Upper lobe of left lung (tissue), 6 donors: ENCODE measurements around the gene NINJ1. TPM values are rescaled to one million over a fixed set of nuclear protein-coding genes. Genes with fewer than 3 reads are reported as not detected.
A peak's percentile ranks its signal among the peaks of the same experiment; 100 is the strongest.

Source experiments
- ATAC-seq, 2 donors: fragments of 200-7000 bp; cut with Tn5 transposase; one replicate each; pipeline ENCODE4 v1.9.1; 2022; ENCODE audit warnings: mild to moderate bottlenecking in 2 of 2, moderate library complexity in 2 of 2; ENCODE audit not compliant: low FRiP score in 2 of 2
- DNase-seq, 2 donors: peaks; one replicate each; pipeline ENCODE4 v3.0.0-alpha.2; 2019 to 2020
- H3K27ac ChIP-seq, 4 donors: fragments of 200-600 bp; sonication (generic); one replicate each; pipeline ENCODE4 v1.5.1; 2016 to 2019
- H3K27me3 ChIP-seq, 4 donors: fragments of 200-600 bp; sonication (generic); one replicate each; pipeline ENCODE4 v1.5.1; 2017 to 2019
- H3K36me3 ChIP-seq, 4 donors: fragments of 200-600 bp; sonication (generic); one replicate each; pipeline ENCODE4 v1.5.1; 2016 to 2019
- H3K4me1 ChIP-seq, 4 donors: fragments of 200-600 bp; sonication (generic); one replicate each; pipeline ENCODE4 v1.5.1; 2018 to 2019
- H3K4me3 ChIP-seq, 4 donors: fragments of 200-600 bp; sonication (generic); one replicate each; pipeline ENCODE4 v1.5.1; 2017 to 2019; ENCODE audit warnings: mild to moderate bottlenecking in 2 of 4, moderate library complexity in 1 of 4
- H3K9me3 ChIP-seq, 4 donors: fragments of 200-600 bp; sonication (generic); one replicate each; pipeline ENCODE4 v1.5.1; 2018 to 2019
- EP300 ChIP-seq, 4 donors: sonication (generic); formaldehyde crosslinking; IDR thresholded peaks; one replicate each; pipeline ENCODE4 v1.5.1; 2017; ENCODE audit warnings: antibody characterized with exemption in 4 of 4, control low read depth in 2 of 4
- POLR2A ChIP-seq, 4 donors: fragments of 450-650 bp; IDR thresholded peaks; one replicate each; pipeline ENCODE4 v1.5.1; 2016 to 2017; ENCODE audit warnings: antibody characterized with exemption in 4 of 4, mild to moderate bottlenecking in 2 of 4
- POLR2AphosphoS5 ChIP-seq, 2 donors: sonication (generic); formaldehyde crosslinking; IDR thresholded peaks; one replicate each; pipeline ENCODE4 v1.5.1; 2017; ENCODE audit warnings: antibody characterized with exemption in 2 of 2
- WGBS, 2 donors: methylation state at CpG; one replicate each; pipeline ENCODE4 v1.1.5; 2017 to 2018; 5-methylcytosine and 5-hydroxymethylcytosine counted together
- total RNA-seq, 6 donors: library from RNA; depleted of rRNA in 4 of 6; stranded (reverse); fragments of >200 nt in 4 of 6; gene quantifications; one replicate each; pipeline versions ENCODE4 v1.1.0 to v1.2.1, GENCODE V29; 2016 to 2021
- TF ChIP-seq, protein P1 (sequence below), 6 experiments: fragments of 450-650 bp in 4 of 6; fragments of 200-600 bp in 2 of 6; sonication (generic) in 2 of 6; IDR thresholded peaks; one replicate each; pipeline ENCODE4 v1.5.1; 2016 to 2019; ENCODE audit warnings: antibody characterized with exemption in 6 of 6
- donor health status: DM: no; HTN: no; CAD: no; lungs with moderate emphysema.
- donor health status: DM: no; HTN: yes; CAD: no; lungs with severe emphysema.

Gene NINJ1
- total RNA-seq, 6 donors from 2014 or later, result 35.6 to 83.9 (median 56.8) TPM

DNA sequence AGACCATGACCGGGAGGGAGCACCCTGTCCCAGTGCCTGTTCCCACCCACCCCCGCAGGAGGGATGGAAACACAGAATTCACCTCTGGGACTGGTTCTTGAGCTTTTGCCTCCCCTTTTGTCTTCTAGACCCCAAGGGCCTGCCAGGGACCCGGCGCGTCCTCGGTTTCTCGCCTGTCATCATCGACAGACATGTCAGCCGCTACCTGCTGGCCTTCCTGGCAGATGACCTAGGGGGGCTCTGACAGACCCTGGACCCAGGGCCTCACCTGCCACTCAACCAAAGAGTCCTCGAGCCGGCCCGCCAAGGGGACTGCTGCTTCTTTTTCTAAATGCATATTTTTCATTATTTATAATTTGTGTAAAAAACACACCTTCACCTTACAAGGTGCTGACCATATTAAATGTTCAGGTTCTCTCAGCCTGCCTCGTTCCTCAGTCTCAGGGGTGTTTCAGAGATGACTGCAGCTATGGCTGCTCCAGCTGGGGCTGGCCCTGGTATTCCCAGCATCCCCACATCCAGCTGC, 21.1 kb downstream of the NINJ1 start:
- Histone ChIP-seq H3K27ac (peak overlapping the region; percentile 46 to 95 (median 74)), H3K4me1 (peaks cover 22 to 35% (median 29%) of the 10 kb centered on the region in 4 donors), H3K9me3 (no peaks in the 10 kb centered on the region), H3K4me3 (no peak overlapping the region), H3K27me3 (no peaks in the 10 kb centered on the region), H3K36me3 (peaks cover 3 to 55% (median 29%) of the 10 kb centered on the region in 4 donors)
- ATAC-seq (no peak), DNase-seq (peak; percentile 21 to 63)
- TF ChIP-seq, protein P1, sequence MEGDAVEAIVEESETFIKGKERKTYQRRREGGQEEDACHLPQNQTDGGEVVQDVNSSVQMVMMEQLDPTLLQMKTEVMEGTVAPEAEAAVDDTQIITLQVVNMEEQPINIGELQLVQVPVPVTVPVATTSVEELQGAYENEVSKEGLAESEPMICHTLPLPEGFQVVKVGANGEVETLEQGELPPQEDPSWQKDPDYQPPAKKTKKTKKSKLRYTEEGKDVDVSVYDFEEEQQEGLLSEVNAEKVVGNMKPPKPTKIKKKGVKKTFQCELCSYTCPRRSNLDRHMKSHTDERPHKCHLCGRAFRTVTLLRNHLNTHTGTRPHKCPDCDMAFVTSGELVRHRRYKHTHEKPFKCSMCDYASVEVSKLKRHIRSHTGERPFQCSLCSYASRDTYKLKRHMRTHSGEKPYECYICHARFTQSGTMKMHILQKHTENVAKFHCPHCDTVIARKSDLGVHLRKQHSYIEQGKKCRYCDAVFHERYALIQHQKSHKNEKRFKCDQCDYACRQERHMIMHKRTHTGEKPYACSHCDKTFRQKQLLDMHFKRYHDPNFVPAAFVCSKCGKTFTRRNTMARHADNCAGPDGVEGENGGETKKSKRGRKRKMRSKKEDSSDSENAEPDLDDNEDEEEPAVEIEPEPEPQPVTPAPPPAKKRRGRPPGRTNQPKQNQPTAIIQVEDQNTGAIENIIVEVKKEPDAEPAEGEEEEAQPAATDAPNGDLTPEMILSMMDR (IDR thresholded peaks at IDR 0.05), result no peak
- TF ChIP-seq EP300 (IDR thresholded peaks at IDR 0.05) (no peak), POLR2AphosphoS5 (IDR thresholded peaks at IDR 0.05) (no peak), POLR2A (IDR thresholded peaks at IDR 0.05) (no peak)
- WGBS, 2 donors, result 89 to 95% methylated on average over 13 of the region's 13 CpGs

DNA sequence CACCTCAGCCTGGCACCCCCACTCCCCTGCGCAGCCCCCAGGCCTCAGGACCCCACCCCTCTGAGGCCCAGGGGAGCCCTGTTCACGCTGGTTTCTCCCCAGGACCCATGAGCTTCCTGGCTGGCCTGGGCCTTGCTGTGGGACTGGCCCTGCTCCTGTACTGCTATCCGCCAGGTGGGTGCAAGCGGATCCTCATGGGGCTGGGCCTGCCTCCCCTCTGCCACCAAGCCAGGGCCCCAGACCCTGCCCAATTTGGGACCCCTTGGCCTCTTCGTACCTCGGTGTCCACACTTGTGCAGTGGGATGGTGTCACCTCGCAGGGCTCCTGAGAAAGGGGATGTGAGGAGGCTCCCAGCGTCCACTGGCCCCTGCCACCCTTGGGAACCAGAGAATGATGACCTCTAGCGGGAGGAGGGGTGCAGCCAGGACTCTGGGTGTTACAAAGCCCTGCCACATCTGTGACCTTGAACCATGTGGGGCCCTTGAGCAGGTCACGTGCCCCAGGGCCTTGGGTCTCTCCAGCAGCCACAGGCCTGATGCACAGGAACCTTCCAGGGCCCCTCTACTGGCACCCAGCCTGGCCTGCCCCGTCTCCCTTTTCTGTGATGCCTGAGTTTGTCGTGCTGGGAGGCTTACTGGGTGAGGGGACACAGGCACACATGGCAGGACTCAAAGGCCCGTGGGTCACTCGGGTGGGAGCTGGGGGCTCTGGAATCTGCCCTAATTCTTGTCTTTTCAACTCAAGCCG, 21.8 kb downstream of the NINJ1 start:
- 70 to 97% methylated on average over 2 to 8 of the region's 15 CpGs for WGBS, 2 donors
- Histone ChIP-seq H3K9me3 (no peaks in the 10 kb centered on the region), H3K27me3 (no peaks in the 10 kb centered on the region), H3K4me1 (peaks cover 24 to 41% (median 33%) of the 10 kb centered on the region in 4 donors), H3K36me3 (peaks cover 3 to 60% (median 31%) of the 10 kb centered on the region in 4 donors), H3K4me3 (no peak overlapping the region), H3K27ac (peak overlapping the region; percentile 46 to 95 (median 74))
- DNase-seq, result peak in 1 of 2 donors; percentile 46
- no peak for ATAC-seq
- TF ChIP-seq POLR2AphosphoS5 (IDR thresholded peaks at IDR 0.05) (no peak), EP300 (IDR thresholded peaks at IDR 0.05) (no peak), POLR2A (IDR thresholded peaks at IDR 0.05) (no peak)
- TF ChIP-seq, protein P1 (IDR thresholded peaks at IDR 0.05), result no peak

DNA sequence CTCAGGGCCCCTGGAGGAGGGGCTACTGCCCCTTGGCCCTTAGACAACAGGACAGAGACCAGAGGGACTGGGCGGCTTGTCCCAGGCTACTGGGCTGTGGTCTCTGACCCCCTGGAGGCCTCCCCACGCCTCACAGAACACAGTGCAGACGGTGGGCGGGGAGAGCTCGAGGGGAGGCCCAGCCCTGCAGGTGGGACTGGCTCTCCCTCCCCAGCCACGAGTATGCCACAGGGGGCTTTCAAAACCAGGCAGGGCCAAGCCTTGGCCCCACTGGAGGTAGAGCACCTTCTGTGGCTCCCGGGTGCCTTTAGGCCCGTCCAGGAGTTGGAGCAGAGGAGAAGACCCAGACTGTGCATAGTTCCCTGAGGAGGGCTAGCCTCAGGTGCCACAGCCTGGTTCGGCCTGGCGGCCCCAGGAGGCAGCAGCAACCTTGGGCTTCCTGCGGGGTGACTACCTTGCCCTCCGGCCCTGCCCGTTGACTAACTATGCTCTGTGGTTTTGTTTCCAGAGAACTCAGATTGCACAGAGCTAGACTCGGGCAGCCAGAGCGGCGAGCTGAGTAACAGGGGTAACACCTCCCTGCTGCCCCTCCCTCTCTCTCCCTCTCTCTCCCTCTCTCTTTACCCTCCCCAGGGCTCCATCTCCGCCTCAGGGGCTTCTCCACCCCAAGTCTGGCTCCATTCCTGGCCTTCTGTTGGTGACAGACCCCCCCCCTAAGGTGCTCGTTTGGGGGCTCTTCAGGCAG, 22.5 kb downstream of the NINJ1 start:
- ATAC-seq (no peak), DNase-seq (peak; percentile 56 to 75)
- H3K27me3 ChIP-seq, result no peaks in the 10 kb centered on the region
- H3K9me3 ChIP-seq, result no peaks in the 10 kb centered on the region
- H3K4me3 ChIP-seq, result no peak overlapping the region
- H3K27ac ChIP-seq, result peak overlapping the region; percentile 46 to 95 (median 74)
- WGBS, 2 donors, result 83% methylated on average over 9 to 18 of the region's 18 CpGs
- H3K36me3 ChIP-seq, result peaks cover 3 to 60% (median 31%) of the 10 kb centered on the region in 4 donors
- peaks cover 23 to 40% (median 32%) of the 10 kb centered on the region in 4 donors for H3K4me1 ChIP-seq
- TF ChIP-seq, protein P1 (IDR thresholded peaks at IDR 0.05), result no peak
- TF ChIP-seq EP300 (IDR thresholded peaks at IDR 0.05) (no peak), POLR2A (IDR thresholded peaks at IDR 0.05) (no peak), POLR2AphosphoS5 (IDR thresholded peaks at IDR 0.05) (no peak)

DNA sequence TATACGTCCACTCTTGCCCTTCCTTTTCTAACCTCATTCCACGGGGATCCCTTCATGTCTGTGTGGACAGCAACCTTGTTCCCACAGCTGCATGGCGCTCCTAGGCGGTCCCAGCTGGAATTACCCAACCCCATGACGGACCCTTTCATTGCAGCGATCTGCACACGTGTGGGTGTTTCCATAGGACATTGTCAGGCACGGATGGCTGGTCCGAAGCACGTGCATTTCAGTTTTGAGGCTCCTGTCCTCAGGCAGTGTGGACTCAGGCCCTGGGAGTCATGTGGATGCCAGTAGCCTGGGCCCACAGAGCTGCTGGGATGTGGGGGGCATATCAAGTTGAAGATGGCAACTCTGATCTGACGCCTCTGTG, 23.1 kb downstream of the NINJ1 start:
- Histone ChIP-seq H3K4me3 (no peak overlapping the region), H3K27me3 (no peaks in the 10 kb centered on the region), H3K9me3 (no peaks in the 10 kb centered on the region), H3K27ac (peak overlapping the region; percentile 46 to 95 (median 74)), H3K36me3 (peaks cover 3 to 60% (median 31%) of the 10 kb centered on the region in 4 donors), H3K4me1 (peaks cover 17 to 34% (median 26%) of the 10 kb centered on the region in 4 donors)
- WGBS, 2 donors, result 89 to 90% methylated on average over 10 to 11 of the region's 11 CpGs
- no peak for TF ChIP-seq POLR2A (IDR thresholded peaks at IDR 0.05)
- TF ChIP-seq EP300 (IDR thresholded peaks at IDR 0.05), result no peak
- TF ChIP-seq POLR2AphosphoS5 (IDR thresholded peaks at IDR 0.05), result no peak
- TF ChIP-seq, protein P1 (IDR thresholded peaks at IDR 0.05), result no peak
- peak in 1 of 2 donors; percentile 21 for DNase-seq
- ATAC-seq, result no peak
